ENCODE measurements around the gene TUBB6. TPM values are rescaled to one million over a fixed set of nuclear protein-coding genes. Genes with fewer than 3 reads are reported as not detected.

Gene TUBB6
- total RNA-seq, 1 donor from 2014 or later: 110 TPM

DNA sequence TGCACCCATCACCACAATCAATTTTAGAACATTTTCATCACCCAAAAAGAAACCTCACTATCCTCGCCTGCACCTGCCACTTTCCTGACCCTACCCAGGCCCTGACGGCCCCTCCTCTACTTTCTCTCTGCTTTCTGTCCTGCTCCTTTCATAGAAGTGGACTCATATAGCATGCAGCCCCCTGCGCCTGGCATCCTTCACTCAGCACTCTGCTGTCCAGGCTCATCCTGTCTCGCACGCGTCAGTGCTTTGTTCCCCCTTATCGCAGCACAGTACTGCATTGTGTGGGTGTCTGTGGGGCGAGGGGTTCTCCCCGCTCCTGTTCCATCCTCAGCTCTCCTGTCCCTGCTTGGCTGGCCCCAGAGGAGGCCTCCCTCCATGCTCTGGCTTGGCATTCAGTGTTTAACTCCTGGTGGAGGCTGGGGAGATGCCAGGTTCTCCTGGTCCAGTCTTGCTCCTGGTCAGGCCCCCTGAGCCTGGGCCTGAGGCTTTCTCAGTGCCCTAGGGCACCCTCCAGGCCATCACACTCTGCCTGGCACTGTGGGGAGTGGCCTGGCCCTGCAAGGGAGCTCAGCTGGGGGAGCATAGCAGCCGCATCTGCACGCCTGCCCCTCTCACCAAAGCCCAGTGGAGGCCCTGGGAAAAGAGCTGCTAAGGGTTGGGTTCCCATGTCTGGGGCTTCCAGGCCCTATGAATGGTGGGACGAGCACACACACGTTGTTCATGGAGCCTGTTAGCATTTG is 6.6 kb upstream of the TUBB6 start:
- H3K36me3 ChIP-seq: no peaks in the 10 kb centered on the region
- no peaks in the 10 kb centered on the region for H3K4me1 ChIP-seq
- no peaks in the 10 kb centered on the region for H3K9me3 ChIP-seq
- no peak overlapping the region for H3K4me3 ChIP-seq
- DNase-seq: no peak
- ATAC-seq: no peak
- H3K27me3 ChIP-seq: no peaks in the 10 kb centered on the region
- TF ChIP-seq CTCF (IDR thresholded peaks at IDR 0.05): no peak
- intact Hi-C loops (cut with DNase I): no loop called here
- H3K27ac ChIP-seq: no peak overlapping the region

GRCh38 chr18:12302391-12303147 is 5.5 kb upstream of the TUBB6 start:
- no peaks in the 10 kb centered on the region for H3K27me3 ChIP-seq
- no peak for ATAC-seq
- no peak for DNase-seq
- H3K4me3 ChIP-seq: no peak overlapping the region
- no peaks in the 10 kb centered on the region for H3K9me3 ChIP-seq
- intact Hi-C loops (cut with DNase I): no loop called here
- H3K27ac ChIP-seq: no peak overlapping the region
- H3K36me3 ChIP-seq: no peaks in the 10 kb centered on the region
- peaks cover 9% of the 10 kb centered on the region for H3K4me1 ChIP-seq
- TF ChIP-seq CTCF (IDR thresholded peaks at IDR 0.05): no peak

GRCh38 chr18:12304351-12305210 is 3.5 kb upstream of the TUBB6 start:
- ATAC-seq (peak; percentile 3), DNase-seq (no peak)
- no peak overlapping the region for H3K4me3 ChIP-seq
- H3K36me3 ChIP-seq: no peaks in the 10 kb centered on the region
- no peak for TF ChIP-seq CTCF (IDR thresholded peaks at IDR 0.05)
- H3K4me1 ChIP-seq: peaks cover 12% of the 10 kb centered on the region
- no peaks in the 10 kb centered on the region for H3K27me3 ChIP-seq
- intact Hi-C loops (cut with DNase I): no loop called here
- H3K9me3 ChIP-seq: no peaks in the 10 kb centered on the region
- H3K27ac ChIP-seq: no peak overlapping the region

- ATAC-seq (no peak), DNase-seq (no peak)
- Histone ChIP-seq H3K36me3 (no peaks in the 10 kb centered on the region), H3K4me1 (peaks cover 15% of the 10 kb centered on the region), H3K27me3 (no peaks in the 10 kb centered on the region), H3K27ac (no peak overlapping the region), H3K4me3 (no peak overlapping the region), H3K9me3 (no peaks in the 10 kb centered on the region)
- intact Hi-C loops (cut with DNase I): no loop called here
- no peak for TF ChIP-seq CTCF (IDR thresholded peaks at IDR 0.05)
Observed at GRCh38 chr18:12305211-12305610, 2.8 kb upstream of the TUBB6 start.

DNA sequence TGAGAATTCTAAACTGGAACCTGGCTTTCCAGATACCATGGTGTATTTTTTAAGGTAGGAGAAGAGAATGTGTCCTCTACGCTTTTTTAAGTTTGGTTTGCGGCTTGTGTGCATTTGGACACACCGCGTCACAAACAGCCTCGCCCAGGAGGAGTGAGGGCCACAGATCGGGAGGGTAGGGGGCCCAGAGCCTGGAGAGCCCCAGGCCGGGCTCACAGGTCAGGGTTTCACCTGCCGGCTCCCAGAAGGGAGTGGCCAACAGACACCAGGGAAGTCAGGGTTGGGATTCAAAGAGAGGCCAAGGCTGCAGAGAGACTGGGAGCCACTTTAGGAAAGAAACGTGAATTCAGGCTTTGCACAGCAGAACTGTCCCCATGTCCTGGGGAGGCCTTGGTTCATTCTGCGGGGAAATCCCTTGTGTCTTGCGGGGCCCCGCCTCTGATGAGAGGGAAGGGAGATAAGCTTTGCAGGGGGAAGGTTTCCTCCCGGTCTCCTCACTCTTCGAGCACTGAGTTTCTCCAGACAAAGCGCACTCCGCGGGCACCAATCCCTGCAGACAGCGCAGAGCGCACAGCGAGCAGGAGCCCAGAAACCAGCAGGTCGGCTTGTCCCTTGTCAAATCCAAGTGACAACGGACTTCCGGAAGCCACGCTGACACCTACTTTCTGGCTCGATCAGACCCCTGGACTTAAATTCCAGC is 2.0 kb upstream of the TUBB6 start:
- peaks cover 7% of the 10 kb centered on the region for H3K36me3 ChIP-seq
- H3K27me3 ChIP-seq: no peaks in the 10 kb centered on the region
- intact Hi-C loops (cut with DNase I): no loop called here
- DNase-seq (no peak), ATAC-seq (no peak)
- no peaks in the 10 kb centered on the region for H3K9me3 ChIP-seq
- no peak for TF ChIP-seq CTCF (IDR thresholded peaks at IDR 0.05)
- H3K4me3 ChIP-seq: no peak overlapping the region
- peaks cover 19% of the 10 kb centered on the region for H3K4me1 ChIP-seq
- no peak overlapping the region for H3K27ac ChIP-seq
